ENCODE measurements around the gene HINT2. TPM values are rescaled to one million over a fixed set of nuclear protein-coding genes. Genes with fewer than 3 reads are reported as not detected.
A peak's percentile ranks its signal among the peaks of the same experiment; 100 is the strongest.

HINT2 gene
- total RNA-seq, 1 donor from 2014 or later: 27.9 TPM

DNA sequence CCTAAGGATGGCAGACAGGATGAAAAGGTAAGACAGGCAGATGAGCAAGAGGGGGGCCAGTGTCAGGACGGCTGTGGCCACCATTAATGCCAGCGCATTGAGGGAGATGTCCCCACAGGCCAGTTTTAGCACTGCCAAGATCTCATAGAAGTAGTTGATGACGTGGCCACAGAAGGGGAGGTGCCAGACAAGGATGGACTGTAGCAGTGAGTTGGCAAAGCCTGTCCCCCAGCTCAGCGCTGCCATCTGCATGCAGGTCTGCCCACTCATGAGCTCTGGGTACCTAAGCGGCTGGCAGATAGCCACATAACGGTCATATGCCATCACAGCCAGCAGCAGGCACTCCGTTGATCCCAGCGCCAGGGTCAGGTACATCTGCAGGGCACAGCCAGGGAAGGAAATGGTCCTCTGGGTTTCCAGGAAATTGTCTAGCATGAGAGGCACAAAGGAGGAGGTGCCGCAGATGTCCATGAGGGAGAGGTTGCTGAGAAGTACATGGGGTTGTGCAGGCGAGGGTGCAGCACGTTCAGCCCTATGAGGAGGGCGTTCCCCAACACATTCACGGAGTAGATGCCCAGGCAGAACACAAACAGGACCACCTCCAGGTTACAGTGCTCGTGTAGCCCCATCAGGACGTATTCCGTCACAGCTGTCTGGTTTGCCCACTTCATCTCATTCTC, 44.6 kb upstream of the HINT2 start:
- ATAC-seq (ENCODE audit: low read depth) (peak; percentile 79), DNase-seq (no peak)
- intact Hi-C loops (cut with micrococcal nuclease): no loop called here
- Mint-ChIP-seq H3K27me3 (peaks cover 14% of the 10 kb centered on the region), H3K9me3 (no peaks in the 10 kb centered on the region), H3K27ac (no peak overlapping the region), H3K4me3 (no peak overlapping the region), H3K4me1 (peaks cover 3% of the 10 kb centered on the region), H3K36me3 (ENCODE audit: low read depth) (no peaks in the 10 kb centered on the region)
- POLR2A ChIA-PET: no interaction called here
- TF ChIP-seq, protein P1, sequence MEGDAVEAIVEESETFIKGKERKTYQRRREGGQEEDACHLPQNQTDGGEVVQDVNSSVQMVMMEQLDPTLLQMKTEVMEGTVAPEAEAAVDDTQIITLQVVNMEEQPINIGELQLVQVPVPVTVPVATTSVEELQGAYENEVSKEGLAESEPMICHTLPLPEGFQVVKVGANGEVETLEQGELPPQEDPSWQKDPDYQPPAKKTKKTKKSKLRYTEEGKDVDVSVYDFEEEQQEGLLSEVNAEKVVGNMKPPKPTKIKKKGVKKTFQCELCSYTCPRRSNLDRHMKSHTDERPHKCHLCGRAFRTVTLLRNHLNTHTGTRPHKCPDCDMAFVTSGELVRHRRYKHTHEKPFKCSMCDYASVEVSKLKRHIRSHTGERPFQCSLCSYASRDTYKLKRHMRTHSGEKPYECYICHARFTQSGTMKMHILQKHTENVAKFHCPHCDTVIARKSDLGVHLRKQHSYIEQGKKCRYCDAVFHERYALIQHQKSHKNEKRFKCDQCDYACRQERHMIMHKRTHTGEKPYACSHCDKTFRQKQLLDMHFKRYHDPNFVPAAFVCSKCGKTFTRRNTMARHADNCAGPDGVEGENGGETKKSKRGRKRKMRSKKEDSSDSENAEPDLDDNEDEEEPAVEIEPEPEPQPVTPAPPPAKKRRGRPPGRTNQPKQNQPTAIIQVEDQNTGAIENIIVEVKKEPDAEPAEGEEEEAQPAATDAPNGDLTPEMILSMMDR (IDR thresholded peaks at IDR 0.05): no peak
- CTCF ChIA-PET: interaction anchor here (2.3 to 3.9 kb wide), 2 partner anchors 33 to 69 kb away, joined by 10 to 11 read pairs; no protein-coding TSS in a partner anchor

DNA sequence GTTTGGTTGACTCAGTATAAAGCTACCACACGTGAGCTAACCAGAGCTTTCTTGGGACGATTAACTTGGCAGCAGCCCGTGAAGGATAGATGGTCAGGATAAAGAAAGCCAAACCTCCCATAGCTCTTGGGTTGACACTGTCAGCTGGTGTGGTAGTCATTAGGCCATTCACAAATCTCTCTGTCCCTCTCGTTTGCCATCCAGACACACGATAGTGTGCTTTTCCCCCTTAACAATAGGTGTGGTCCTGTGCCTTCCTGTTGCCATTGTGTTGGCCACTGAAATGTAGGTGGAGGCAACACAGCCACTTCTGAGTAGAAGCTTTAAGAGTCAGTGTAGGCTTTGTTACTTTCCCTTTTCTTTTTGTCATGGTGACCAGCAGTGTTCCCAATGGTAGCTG, 43.6 kb upstream of the HINT2 start:
- ATAC-seq (ENCODE audit: low read depth): no peak
- peaks cover 14% of the 10 kb centered on the region for H3K27me3 Mint-ChIP-seq
- CTCF ChIA-PET: interaction anchor here (2.3 to 3.9 kb wide), 2 partner anchors 32 to 68 kb away, joined by 10 to 11 read pairs; no protein-coding TSS in a partner anchor
- TF ChIP-seq, protein P1 (IDR thresholded peaks at IDR 0.05): no peak
- H3K27ac Mint-ChIP-seq: no peak overlapping the region
- intact Hi-C loops (cut with micrococcal nuclease): no loop called here
- H3K4me3 Mint-ChIP-seq: no peak overlapping the region
- no peaks in the 10 kb centered on the region for H3K9me3 Mint-ChIP-seq
- peaks cover 3% of the 10 kb centered on the region for H3K4me1 Mint-ChIP-seq
- POLR2A ChIA-PET: no interaction called here
- DNase-seq: no peak
- no peaks in the 10 kb centered on the region for H3K36me3 Mint-ChIP-seq (ENCODE audit: low read depth)

DNA sequence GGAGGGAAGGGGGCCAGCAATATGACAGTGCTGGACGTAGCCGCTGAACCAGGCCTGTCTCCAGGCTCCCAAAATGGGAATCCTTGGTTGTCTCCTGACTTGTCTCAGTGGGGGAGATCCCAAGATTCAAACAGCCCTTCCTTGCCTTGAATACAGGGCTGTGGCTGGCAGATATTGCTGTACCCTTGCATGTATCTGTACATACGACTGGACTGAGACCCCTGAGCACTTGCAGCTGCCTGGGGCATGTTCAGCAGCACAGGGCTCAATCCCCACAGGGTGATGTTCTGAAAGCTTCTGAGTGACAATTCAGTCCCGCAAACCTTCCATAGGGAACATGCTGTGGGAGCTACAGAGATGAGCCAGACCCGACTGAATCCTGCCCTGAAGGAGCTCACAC, 42.0 kb upstream of the HINT2 start:
- no peak overlapping the region for H3K4me3 Mint-ChIP-seq
- TF ChIP-seq, protein P1 (IDR thresholded peaks at IDR 0.05): no peak

DNA sequence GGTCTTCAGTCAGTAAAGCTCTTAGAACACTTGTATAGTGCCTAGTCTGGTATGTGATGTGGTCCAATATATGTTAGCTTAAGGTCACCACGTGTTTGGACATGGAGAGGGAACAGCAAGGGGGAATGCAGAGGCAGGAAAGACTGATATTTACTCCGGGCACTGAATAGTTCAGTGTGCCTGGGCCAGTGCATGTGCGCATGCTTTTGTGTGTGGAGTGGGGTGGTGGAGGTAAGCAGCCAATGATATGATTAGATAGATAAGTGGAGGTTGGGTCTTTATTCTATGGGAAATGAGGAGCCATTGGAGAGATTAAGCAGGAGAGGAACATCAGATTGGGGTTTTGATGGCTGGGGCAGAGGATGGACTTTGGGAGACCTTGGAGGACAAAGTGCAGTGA, 41.4 kb upstream of the HINT2 start:
- Mint-ChIP-seq H3K4me3 (no peak overlapping the region), H3K4me1 (peaks cover 3% of the 10 kb centered on the region), H3K27me3 (peaks cover 3% of the 10 kb centered on the region), H3K9me3 (no peaks in the 10 kb centered on the region), H3K36me3 (ENCODE audit: low read depth) (no peaks in the 10 kb centered on the region), H3K27ac (no peak overlapping the region)
- ChIA-PET POLR2A (no interaction called here), CTCF (interaction anchor here (1.4 to 3.9 kb wide), 3 partner anchors 26 to 66 kb away, joined by 3 to 10 read pairs (median 7); no protein-coding TSS in a partner anchor)
- intact Hi-C loops (cut with micrococcal nuclease): no loop called here
- TF ChIP-seq, protein P1 (IDR thresholded peaks at IDR 0.05): no peak
- ATAC-seq (ENCODE audit: low read depth) (no peak), DNase-seq (no peak)

More for the DNA sequence above, 42.0 kb upstream of the HINT2 start:
- ChIA-PET CTCF (interaction anchor here (1.6 to 3.9 kb wide), 2 partner anchors 25 to 67 kb away, joined by 7 to 10 read pairs; no protein-coding TSS in a partner anchor), POLR2A (no interaction called here)
- Mint-ChIP-seq H3K27ac (no peak overlapping the region), H3K4me1 (peaks cover 3% of the 10 kb centered on the region), H3K9me3 (no peaks in the 10 kb centered on the region), H3K27me3 (peaks cover 7% of the 10 kb centered on the region), H3K36me3 (ENCODE audit: low read depth) (no peaks in the 10 kb centered on the region)
- DNase-seq (no peak), ATAC-seq (ENCODE audit: low read depth) (no peak)
- intact Hi-C loops (cut with micrococcal nuclease): no loop called here

DNA sequence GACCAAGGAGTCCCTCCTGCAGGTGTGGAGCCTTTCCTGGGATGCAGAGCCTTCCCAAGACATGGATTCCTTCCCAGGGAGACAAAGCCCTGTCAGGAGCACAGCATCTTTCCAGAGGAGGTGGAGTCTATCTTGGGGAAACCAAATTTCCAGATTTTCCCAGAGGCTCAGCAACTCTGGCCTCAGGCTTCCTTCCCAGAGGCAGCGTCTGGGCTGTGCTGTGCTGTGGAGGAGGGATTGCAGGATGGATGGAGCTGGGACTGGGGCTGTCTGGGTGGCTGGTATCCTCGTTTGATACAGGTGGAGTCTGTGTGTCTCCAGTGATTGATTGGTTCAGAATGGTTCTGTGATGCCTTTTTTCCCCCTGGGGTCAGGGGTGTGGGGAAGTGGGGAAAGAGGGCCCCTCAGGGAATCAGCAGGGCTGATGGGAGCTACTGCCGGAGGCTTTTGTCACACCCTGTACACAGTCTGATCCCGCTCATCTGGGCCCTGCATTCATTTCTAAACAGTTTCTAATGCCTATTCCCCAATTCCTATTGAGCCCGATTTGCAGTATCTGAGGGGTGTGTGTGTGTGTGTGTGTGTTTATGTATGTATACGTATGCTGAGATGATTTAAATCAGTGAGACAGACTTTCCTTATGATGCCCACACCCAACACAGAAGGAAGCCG, 39.4 kb upstream of the HINT2 start:
- Mint-ChIP-seq H3K4me3 (no peak overlapping the region), H3K4me1 (peaks cover 6% of the 10 kb centered on the region), H3K36me3 (ENCODE audit: low read depth) (no peaks in the 10 kb centered on the region), H3K27me3 (no peaks in the 10 kb centered on the region), H3K9me3 (no peaks in the 10 kb centered on the region), H3K27ac (no peak overlapping the region)
- intact Hi-C loops (cut with micrococcal nuclease): no loop called here
- DNase-seq (no peak), ATAC-seq (ENCODE audit: low read depth) (no peak)
- POLR2A ChIA-PET: no interaction called here
- CTCF ChIA-PET: no interaction called here
- TF ChIP-seq, protein P1 (IDR thresholded peaks at IDR 0.05): no peak

Data from activated B cell treated with CpG ODN at 0.5 μM for 24 hours (primary cell).